T1000 (cell line): ENCODE measurements around the gene RAB40AL.
A peak's percentile ranks its signal among the peaks of the same experiment; 100 is the strongest.
"Not testable (repeated sequence)": the region's sequence is repeated elsewhere in the genome, so short reads cannot be mapped to it uniquely, and the experiment has no call there.

ENCODE experiments used
- DNase-seq: peaks from one replicate; lab custom pipeline; 2025; ENCODE audit warnings: mixed read lengths; lab: John Stamatoyannopoulos, UW

Gene RAB40AL

DNA sequence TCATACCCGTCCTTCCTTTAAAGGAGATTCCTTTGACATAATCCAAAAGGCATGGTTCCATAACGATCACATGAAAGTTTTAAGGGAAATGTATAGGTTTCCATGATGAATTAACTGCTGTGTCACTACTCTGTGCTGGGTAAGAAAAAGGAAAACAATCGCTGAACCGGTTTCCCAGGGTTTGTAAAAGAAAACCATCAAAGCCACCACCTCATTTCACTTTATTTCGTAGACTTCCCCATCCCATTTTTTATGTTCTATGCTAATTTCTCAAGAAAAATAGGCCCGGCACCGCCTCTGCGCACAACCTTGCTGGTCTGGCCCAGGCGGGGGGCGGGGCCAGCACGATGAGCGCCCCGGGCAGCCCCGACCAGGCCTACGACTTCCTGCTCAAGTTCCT lies at the start of gene RAB40AL:
RAB40AL (plus strand) TSS at position 301 of the 400 bp plus-strand sequence; CDS start at position 348, 47 bp downstream.
- DNase-seq = not testable (repeated sequence)

DNA sequence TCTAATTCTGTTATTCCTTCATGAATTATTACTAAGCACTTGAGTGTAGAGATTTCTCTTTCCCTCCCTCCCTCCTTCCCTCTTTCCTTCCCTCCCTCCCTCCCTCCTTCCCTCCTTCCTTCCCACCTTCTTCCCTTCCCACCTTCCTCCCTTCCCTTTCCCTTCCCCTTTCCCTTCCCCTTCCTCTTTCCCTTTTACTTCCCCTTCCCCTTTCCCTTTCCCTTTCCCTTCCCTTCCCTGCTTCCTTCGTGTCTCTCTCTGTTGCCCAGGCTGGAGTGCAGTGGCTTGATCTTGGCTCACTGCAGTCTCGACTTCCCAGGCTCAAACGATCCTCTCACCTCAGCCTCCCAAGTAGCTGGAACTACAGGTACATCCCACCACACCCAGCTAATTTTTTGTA lies 49.4 kb upstream of the RAB40AL start:
- DNase-seq = no peak

DNA sequence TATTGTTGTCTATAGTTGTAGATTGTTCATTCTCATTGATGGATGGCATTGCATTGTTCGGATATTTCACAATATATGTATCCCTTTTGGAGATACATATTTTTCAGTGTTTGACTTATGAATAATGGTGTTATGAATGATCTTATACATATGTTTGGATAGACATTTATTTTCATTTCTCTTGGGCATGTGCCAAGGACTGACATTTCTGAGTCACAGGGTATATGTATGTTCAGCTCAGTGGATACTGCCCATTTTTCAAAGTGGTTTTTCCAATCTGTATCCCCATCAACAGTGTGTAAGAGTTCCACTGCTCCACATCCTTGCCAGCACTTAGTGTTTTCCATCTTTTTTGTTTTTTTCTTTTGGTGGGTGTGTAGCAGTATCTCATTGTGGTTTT lies 45.0 kb upstream of the RAB40AL start:
- no peak for DNase-seq

- DNase-seq = peak; percentile 8
Observed at GRCh38 chrX:102899940-102900916, 36.8 kb upstream of the RAB40AL start.

GRCh38 chrX:102902355-102902754 lies 34.7 kb upstream of the RAB40AL start:
- DNase-seq = no peak

GRCh38 chrX:102930990-102931756 lies 5.9 kb upstream of the RAB40AL start:
- no peak for DNase-seq

- no peak for DNase-seq
Observed at GRCh38 chrX:102934624-102935023, 2.4 kb upstream of the RAB40AL start.

GRCh38 chrX:102950908-102951866 lies 14.1 kb downstream of the RAB40AL start:
- no peak for DNase-seq

- no peak for DNase-seq
Observed at GRCh38 chrX:102957751-102958150, 20.7 kb downstream of the RAB40AL start.

GRCh38 chrX:102958794-102959193 lies 21.7 kb downstream of the RAB40AL start:
- no peak for DNase-seq

GRCh38 chrX:102959471-102959870 lies 22.4 kb downstream of the RAB40AL start:
- peak; percentile 15 for DNase-seq

DNA sequence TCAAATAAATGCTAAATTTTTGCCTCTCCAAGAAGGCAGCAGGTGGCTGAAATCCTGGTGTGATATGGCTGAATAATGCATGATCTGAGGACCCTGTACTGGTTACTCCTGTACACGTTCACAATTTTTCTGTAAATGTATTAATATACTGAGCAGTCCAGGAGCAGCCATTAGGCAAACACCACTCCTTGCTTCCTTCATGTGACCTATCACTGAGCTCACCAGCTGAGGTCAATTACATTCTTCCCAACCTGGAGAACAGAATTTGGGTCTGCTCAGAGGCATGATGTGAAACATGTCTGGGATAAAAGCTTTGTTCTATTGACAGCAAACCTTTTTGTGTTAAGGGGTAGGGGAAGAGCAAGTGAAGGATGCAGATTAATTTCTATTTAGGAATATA lies 26.9 kb downstream of the RAB40AL start:
- DNase-seq = no peak

- DNase-seq = no peak
Observed at GRCh38 chrX:102964940-102965339, 27.9 kb downstream of the RAB40AL start.

DNA sequence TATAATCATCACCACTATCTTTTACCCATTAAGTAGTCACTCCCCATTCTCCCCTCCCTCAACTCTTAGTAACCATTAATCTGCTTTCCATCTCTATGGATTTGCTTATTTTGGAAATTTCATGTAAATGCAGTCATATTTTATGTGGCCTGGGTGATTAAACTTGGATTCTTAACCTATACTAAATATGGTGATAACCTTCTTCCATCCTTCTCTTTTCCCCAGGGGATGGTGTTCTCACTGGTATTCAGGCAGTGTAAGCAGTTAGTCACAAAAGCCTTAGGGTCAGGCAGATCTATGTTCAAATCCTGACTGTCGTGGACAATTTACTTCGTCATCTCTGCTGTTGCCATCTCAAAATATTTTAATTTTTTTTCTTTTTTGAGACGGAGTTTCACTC lies 29.6 kb downstream of the RAB40AL start:
- no peak for DNase-seq

DNA sequence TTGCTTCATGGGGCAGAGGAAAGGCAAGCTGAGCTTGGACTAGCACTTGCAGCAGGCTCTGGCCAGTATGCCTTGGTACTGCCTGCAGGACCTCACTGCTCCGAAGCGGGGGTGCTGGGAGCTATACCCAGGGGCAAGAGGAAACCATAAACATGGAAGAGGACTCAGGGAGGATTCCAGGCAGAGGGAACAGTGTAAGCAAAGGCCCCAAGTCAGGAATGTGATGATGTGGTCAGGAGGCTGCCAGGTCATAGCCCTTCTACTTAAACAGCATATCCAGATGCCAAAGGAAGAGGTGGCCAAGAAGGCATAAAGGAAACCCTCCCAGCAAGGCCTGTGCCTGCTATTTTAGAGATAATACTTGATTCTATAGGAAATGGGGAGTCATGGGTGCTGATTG lies 31.1 kb downstream of the RAB40AL start:
- DNase-seq = no peak

GRCh38 chrX:102971536-102971935 lies 34.5 kb downstream of the RAB40AL start:
- DNase-seq = not testable (repeated sequence)

DNA sequence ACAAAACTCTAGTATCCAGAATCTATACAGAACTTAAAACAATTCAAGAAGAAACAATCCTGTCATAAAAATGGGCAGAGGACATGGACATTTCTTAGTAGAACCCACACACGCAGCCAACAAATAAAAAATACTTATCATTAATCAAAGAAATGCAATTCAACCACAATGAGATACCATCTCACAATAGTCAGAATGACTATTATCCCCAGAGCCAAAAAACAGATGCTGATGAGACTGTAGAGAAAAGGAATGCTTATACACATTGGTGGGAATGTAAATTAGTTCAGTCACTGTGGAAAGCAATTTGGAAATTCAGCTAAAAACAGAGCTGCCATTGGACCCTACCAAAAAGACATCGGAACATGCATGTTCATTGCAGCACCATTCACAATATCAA lies 37.9 kb downstream of the RAB40AL start:
- no peak for DNase-seq

GRCh38 chrX:102976286-102976685 lies 39.2 kb downstream of the RAB40AL start:
- DNase-seq = no peak

DNA sequence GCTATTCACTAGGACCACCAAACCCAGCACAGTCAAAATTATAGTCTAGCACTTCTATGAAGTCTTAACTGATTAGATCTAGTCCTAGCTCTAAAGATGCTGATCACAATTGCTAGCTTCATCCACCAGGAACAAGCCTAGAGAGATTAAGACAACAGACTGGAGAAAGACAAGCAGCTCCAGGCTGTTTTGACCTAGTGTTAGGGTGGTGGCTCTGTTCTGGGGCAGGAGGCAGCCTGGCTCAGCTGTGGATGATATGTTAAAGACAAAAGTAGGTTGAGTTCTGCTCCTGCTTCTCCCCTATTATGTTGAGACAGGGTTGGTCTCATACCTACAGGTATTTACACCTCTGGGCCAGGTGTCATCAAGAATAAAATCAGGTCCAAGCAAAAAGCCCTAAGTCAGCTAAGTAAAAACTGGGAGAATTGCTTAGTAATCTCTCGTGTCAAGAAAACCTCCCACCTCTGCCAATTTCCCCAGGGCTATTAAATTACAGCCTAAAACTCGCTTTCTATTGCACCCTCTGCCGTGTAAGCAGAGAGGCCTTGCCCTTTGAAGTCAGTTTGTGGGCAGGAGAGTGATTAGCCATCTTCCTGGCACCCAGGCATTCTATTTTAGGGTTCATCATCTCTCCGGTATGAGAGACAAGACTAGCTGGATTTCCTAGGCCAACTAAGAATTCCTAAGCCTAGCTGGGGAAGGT lies 39.9 kb downstream of the RAB40AL start:
- DNase-seq = peak; percentile 8

- no peak for DNase-seq
Observed at GRCh38 chrX:102978594-102978993, 41.5 kb downstream of the RAB40AL start.

- no peak for DNase-seq
Observed at GRCh38 chrX:102979536-102979935, 42.5 kb downstream of the RAB40AL start.
